ENCODE data around the gene MTG1. TPM values are rescaled to one million over a fixed set of nuclear protein-coding genes. Genes with fewer than 3 reads are reported as not detected.
"Not testable (repeated sequence)": the region's sequence is repeated elsewhere in the genome, so short reads cannot be mapped to it uniquely, and the experiment has no call there.

The MTG1 gene
- total RNA-seq, 1 donor from 2014 or later: 21.9 TPM

- H3K27me3 ChIP-seq (ENCODE audit: control insufficient read depth in 3 of 3, insufficient read depth in 3 of 3, low read length in 3 of 3): peaks cover 0 to 8% (median 4%) of the 10 kb centered on the region in 3 donors
- H3K9me3 ChIP-seq (ENCODE audit: control insufficient read depth in 3 of 3, low read length in 3 of 3): no peaks in the 10 kb centered on the region
- H3K4me1 ChIP-seq (ENCODE audit: control insufficient read depth in 3 of 3, insufficient read depth in 3 of 3, low read length in 3 of 3): no peaks in the 10 kb centered on the region
- no peak overlapping the region for H3K9ac ChIP-seq (ENCODE audit: low read depth in 1 of 3, low read length in 3 of 3)
- peaks cover 0 to 7% (median 2%) of the 10 kb centered on the region in 3 donors for H3K36me3 ChIP-seq (ENCODE audit: control insufficient read depth in 3 of 3, insufficient read depth in 3 of 3, low read length in 3 of 3)
- no peak overlapping the region for H3K27ac ChIP-seq (ENCODE audit: low read depth, low read length)
- H3K4me3 ChIP-seq (ENCODE audit: low read length in 3 of 3): no peak overlapping the region
Observed at GRCh38 chr10:133440633-133441285, 46.8 kb downstream of the MTG1 start.

DNA sequence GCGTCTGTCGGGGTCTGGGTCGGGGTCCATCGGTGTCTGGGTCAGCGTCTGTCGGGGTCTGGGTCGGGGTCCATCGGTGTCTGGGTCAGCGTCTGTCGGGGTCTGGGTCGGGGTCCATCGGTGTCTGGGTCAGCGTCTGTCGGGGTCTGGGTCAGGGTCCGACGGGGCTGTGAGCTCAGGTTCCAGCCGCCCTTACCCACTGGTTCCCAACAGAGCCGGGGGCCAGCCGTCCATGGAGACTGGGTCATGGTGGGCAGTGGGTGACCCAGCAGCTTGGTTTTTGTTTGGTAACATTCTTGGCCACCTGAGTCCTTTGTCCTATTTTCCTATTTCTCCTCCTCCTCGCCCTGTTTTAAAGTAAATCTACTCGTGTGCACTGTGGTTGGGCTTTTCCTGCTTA, 47.4 kb downstream of the MTG1 start:
- not testable (repeated sequence) for H3K4me1 ChIP-seq (ENCODE audit: control insufficient read depth in 3 of 3, insufficient read depth in 3 of 3, low read length in 3 of 3); H3K4me3 ChIP-seq (ENCODE audit: low read length in 3 of 3); H3K9ac ChIP-seq (ENCODE audit: low read depth in 1 of 3, low read length in 3 of 3); H3K9me3 ChIP-seq (ENCODE audit: control insufficient read depth in 3 of 3, low read length in 3 of 3); H3K36me3 ChIP-seq (ENCODE audit: control insufficient read depth in 3 of 3, insufficient read depth in 3 of 3, low read length in 3 of 3); H3K27me3 ChIP-seq (ENCODE audit: control insufficient read depth in 3 of 3, insufficient read depth in 3 of 3, low read length in 3 of 3); H3K27ac ChIP-seq (ENCODE audit: low read depth, low read length)

DNA sequence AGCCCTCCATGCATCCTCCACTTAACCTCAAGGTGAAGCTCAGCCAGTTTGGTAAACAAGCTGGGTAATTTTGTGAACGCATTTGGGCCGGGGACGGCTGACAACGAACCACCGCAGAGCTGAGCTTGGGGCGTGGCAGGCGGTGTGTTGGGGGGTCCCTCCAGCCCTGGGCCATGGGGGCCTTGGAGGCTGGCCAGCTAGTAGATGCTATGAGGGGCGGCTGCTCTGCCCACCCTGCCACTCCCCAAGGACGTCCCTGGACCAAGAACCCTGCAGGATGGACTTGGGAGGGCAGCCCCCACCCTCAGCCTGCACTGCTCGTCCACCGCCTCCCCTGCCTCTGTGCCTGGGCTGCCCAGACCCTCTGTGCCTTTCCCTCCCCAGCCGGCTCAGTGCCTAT, 47.8 kb downstream of the MTG1 start:
- Histone ChIP-seq H3K9me3 (ENCODE audit: control insufficient read depth in 3 of 3, low read length in 3 of 3) (peaks cover 0 to 2% (median 0%) of the 10 kb centered on the region in 3 donors), H3K27ac (ENCODE audit: low read depth, low read length) (no peak overlapping the region), H3K27me3 (ENCODE audit: control insufficient read depth in 3 of 3, insufficient read depth in 3 of 3, low read length in 3 of 3) (peaks cover 0 to 8% (median 4%) of the 10 kb centered on the region in 3 donors), H3K4me1 (ENCODE audit: control insufficient read depth in 3 of 3, insufficient read depth in 3 of 3, low read length in 3 of 3) (no peaks in the 10 kb centered on the region), H3K36me3 (ENCODE audit: control insufficient read depth in 3 of 3, insufficient read depth in 3 of 3, low read length in 3 of 3) (peaks cover 0 to 7% (median 2%) of the 10 kb centered on the region in 3 donors), H3K9ac (ENCODE audit: low read depth in 1 of 3, low read length in 3 of 3) (no peak overlapping the region), H3K4me3 (ENCODE audit: low read length in 3 of 3) (no peak overlapping the region)

DNA sequence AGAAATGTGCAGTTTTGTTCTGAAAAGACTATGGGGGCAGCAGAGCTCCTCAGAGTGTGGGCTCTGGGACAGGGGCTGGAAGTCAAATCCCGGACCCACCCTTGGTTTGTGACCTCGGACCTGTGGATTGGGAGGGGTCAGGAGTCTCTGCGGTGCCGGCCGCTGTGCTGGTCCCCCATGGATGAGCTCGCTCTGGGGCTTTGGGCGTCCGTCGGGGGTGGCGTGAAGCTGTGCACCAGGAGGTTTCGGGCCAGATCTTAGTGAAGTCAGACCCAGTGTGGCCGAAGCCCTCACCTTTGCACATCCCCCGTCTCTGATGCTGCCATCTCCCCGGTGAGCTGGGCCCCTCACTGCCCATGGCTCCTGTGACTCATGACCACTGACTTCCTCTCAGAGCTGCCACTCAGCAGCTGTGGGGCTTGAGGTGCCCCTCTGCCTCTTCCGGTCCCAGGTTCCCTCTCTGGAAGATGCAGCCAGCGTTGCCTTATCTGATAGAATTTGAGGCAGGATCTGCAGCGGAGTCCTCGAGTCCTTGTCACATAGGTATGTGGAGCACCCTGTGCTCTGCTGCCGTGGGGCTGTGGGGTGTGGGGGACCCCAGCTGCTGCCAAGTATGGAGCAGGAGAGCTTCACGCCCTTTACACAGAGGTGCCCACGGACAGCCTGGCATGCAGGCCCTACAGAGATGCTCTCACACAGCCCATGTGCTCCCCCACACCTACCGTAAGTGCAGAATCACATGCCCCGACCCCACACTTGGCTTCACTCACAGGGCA, 48.4 kb downstream of the MTG1 start:
- no peak overlapping the region for H3K9ac ChIP-seq (ENCODE audit: low read depth in 1 of 3, low read length in 3 of 3)
- no peak overlapping the region for H3K27ac ChIP-seq (ENCODE audit: low read depth, low read length)
- H3K27me3 ChIP-seq (ENCODE audit: control insufficient read depth in 3 of 3, insufficient read depth in 3 of 3, low read length in 3 of 3): peaks cover 0 to 8% (median 4%) of the 10 kb centered on the region in 3 donors
- peaks cover 0 to 7% (median 2%) of the 10 kb centered on the region in 3 donors for H3K36me3 ChIP-seq (ENCODE audit: control insufficient read depth in 3 of 3, insufficient read depth in 3 of 3, low read length in 3 of 3)
- peaks cover 0 to 7% (median 0%) of the 10 kb centered on the region in 3 donors for H3K9me3 ChIP-seq (ENCODE audit: control insufficient read depth in 3 of 3, low read length in 3 of 3)
- no peaks in the 10 kb centered on the region for H3K4me1 ChIP-seq (ENCODE audit: control insufficient read depth in 3 of 3, insufficient read depth in 3 of 3, low read length in 3 of 3)
- no peak overlapping the region for H3K4me3 ChIP-seq (ENCODE audit: low read length in 3 of 3)

GRCh38 chr10:133442967-133443924, 49.3 kb downstream of the MTG1 start:
- Histone ChIP-seq H3K36me3 (ENCODE audit: control insufficient read depth in 3 of 3, insufficient read depth in 3 of 3, low read length in 3 of 3) (peaks cover 0 to 7% (median 2%) of the 10 kb centered on the region in 3 donors), H3K9me3 (ENCODE audit: control insufficient read depth in 3 of 3, low read length in 3 of 3) (peaks cover 0 to 14% (median 0%) of the 10 kb centered on the region in 3 donors)

GRCh38 chr10:133444342-133445267, 50.6 kb downstream of the MTG1 start:
- H3K4me3 ChIP-seq (ENCODE audit: low read length in 3 of 3): no peak overlapping the region
- no peaks in the 10 kb centered on the region for H3K4me1 ChIP-seq (ENCODE audit: control insufficient read depth in 3 of 3, insufficient read depth in 3 of 3, low read length in 3 of 3)

More at GRCh38 chr10:133442967-133443924, 49.3 kb downstream of the MTG1 start:
- Histone ChIP-seq H3K9ac (ENCODE audit: low read depth in 1 of 3, low read length in 3 of 3) (no peak overlapping the region), H3K4me1 (ENCODE audit: control insufficient read depth in 3 of 3, insufficient read depth in 3 of 3, low read length in 3 of 3) (no peaks in the 10 kb centered on the region), H3K27ac (ENCODE audit: low read depth, low read length) (no peak overlapping the region), H3K4me3 (ENCODE audit: low read length in 3 of 3) (no peak overlapping the region), H3K27me3 (ENCODE audit: control insufficient read depth in 3 of 3, insufficient read depth in 3 of 3, low read length in 3 of 3) (peaks cover 0 to 8% (median 4%) of the 10 kb centered on the region in 3 donors)

GRCh38 chr10:133445268-133445732, 51.3 kb downstream of the MTG1 start:
- H3K4me3 ChIP-seq (ENCODE audit: low read length in 3 of 3): no peak overlapping the region
- no peaks in the 10 kb centered on the region for H3K4me1 ChIP-seq (ENCODE audit: control insufficient read depth in 3 of 3, insufficient read depth in 3 of 3, low read length in 3 of 3)
- peaks cover 0 to 7% (median 2%) of the 10 kb centered on the region in 3 donors for H3K36me3 ChIP-seq (ENCODE audit: control insufficient read depth in 3 of 3, insufficient read depth in 3 of 3, low read length in 3 of 3)
- H3K27me3 ChIP-seq (ENCODE audit: control insufficient read depth in 3 of 3, insufficient read depth in 3 of 3, low read length in 3 of 3): peaks cover 0 to 8% (median 4%) of the 10 kb centered on the region in 3 donors
- no peak overlapping the region for H3K9ac ChIP-seq (ENCODE audit: low read depth in 1 of 3, low read length in 3 of 3)
- H3K27ac ChIP-seq (ENCODE audit: low read depth, low read length): no peak overlapping the region
- H3K9me3 ChIP-seq (ENCODE audit: control insufficient read depth in 3 of 3, low read length in 3 of 3): peaks cover 0 to 21% (median 0%) of the 10 kb centered on the region in 3 donors

More at GRCh38 chr10:133444342-133445267, 50.6 kb downstream of the MTG1 start:
- no peak overlapping the region for H3K9ac ChIP-seq (ENCODE audit: low read depth in 1 of 3, low read length in 3 of 3)
- H3K27ac ChIP-seq (ENCODE audit: low read depth, low read length): no peak overlapping the region
- H3K27me3 ChIP-seq (ENCODE audit: control insufficient read depth in 3 of 3, insufficient read depth in 3 of 3, low read length in 3 of 3): peaks cover 0 to 8% (median 4%) of the 10 kb centered on the region in 3 donors
- H3K36me3 ChIP-seq (ENCODE audit: control insufficient read depth in 3 of 3, insufficient read depth in 3 of 3, low read length in 3 of 3): peaks cover 0 to 7% (median 2%) of the 10 kb centered on the region in 3 donors
- H3K9me3 ChIP-seq (ENCODE audit: control insufficient read depth in 3 of 3, low read length in 3 of 3): peaks cover 0 to 21% (median 0%) of the 10 kb centered on the region in 3 donors

GRCh38 chr10:133445751-133446708, 52.1 kb downstream of the MTG1 start:
- peaks cover 0 to 7% (median 0%) of the 10 kb centered on the region in 3 donors for H3K36me3 ChIP-seq (ENCODE audit: control insufficient read depth in 3 of 3, insufficient read depth in 3 of 3, low read length in 3 of 3)
- peaks cover 0 to 8% (median 4%) of the 10 kb centered on the region in 3 donors for H3K27me3 ChIP-seq (ENCODE audit: control insufficient read depth in 3 of 3, insufficient read depth in 3 of 3, low read length in 3 of 3)
- no peak overlapping the region for H3K27ac ChIP-seq (ENCODE audit: low read depth, low read length)
- no peak overlapping the region for H3K4me3 ChIP-seq (ENCODE audit: low read length in 3 of 3)
- H3K9ac ChIP-seq (ENCODE audit: low read depth in 1 of 3, low read length in 3 of 3): no peak overlapping the region
- H3K9me3 ChIP-seq (ENCODE audit: control insufficient read depth in 3 of 3, low read length in 3 of 3): peaks cover 0 to 21% (median 0%) of the 10 kb centered on the region in 3 donors
- H3K4me1 ChIP-seq (ENCODE audit: control insufficient read depth in 3 of 3, insufficient read depth in 3 of 3, low read length in 3 of 3): no peaks in the 10 kb centered on the region
